ENCODE data around the gene FARP1. TPM values are rescaled to one million over a fixed set of nuclear protein-coding genes. Genes with fewer than 3 reads are reported as not detected.
A peak's percentile ranks its signal among the peaks of the same experiment; 100 is the strongest.

FARP1 gene
- total RNA-seq, 2 donors from 2014 or later: 89.5 to 93.6 TPM

DNA sequence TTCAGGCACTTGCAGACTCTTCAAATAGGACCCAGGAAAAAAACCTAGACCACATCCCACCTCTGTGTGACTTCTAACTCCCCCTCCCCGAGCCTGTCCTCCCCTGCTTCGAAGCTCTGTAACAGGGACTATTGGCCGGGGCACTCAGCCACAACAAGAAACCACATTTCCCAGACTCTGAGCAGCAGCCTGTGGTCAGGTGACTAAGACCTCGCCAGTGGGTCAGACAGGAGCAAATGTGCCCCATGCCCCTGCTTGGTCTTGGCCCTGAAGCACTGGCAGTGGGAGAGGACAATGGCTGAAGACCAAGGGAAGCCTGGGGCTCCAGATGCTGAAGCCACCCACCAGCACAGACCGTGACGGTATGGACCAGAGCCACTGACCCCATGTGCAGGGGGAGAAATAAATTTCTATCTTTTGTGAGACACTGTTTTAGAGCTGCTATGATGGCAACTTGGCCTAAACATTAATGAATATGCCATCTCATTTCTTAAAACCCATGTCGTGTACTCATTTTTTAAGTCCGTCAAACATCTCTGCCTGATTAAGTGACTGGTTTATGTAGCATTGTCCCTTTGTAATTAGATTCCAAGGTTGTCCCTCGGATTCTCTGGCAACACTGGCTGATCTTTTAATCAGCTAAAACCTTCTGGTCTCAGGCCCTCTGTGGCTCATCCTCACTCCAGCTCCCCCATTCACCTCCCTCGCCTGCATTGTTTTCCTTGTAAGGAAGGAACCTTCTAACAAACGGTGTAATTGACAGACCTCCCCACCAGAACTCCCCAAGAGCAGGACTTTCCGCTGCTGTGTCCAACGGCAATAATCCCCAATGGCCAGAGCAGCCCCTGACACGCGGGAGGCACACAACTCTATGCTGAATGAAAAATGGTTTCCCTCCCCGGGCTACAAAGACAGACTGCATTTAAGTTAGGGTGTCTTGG is 335.6 kb downstream of the FARP1 start:
- Histone ChIP-seq H3K27ac (peak overlapping the region in 2 of 4 donors; percentile 5 to 83), H3K4me3 (no peak overlapping the region), H3K36me3 (replicated peaks in 1 of 2; ENCODE audit: insufficient read depth in 1 of 2, low read depth in 2 of 2) (no peaks in the 10 kb centered on the region), H3K27me3 (no peaks in the 10 kb centered on the region), H3K9me3 (no peaks in the 10 kb centered on the region), H3K4me1 (peaks cover 67% of the 10 kb centered on the region)
- intact Hi-C loops (cut with DNase I): no loop called here
- ATAC-seq: no peak
- DNase-seq: no peak
- no peak for TF ChIP-seq POLR2A (IDR thresholded peaks at IDR 0.05)
- TF ChIP-seq, protein P1, sequence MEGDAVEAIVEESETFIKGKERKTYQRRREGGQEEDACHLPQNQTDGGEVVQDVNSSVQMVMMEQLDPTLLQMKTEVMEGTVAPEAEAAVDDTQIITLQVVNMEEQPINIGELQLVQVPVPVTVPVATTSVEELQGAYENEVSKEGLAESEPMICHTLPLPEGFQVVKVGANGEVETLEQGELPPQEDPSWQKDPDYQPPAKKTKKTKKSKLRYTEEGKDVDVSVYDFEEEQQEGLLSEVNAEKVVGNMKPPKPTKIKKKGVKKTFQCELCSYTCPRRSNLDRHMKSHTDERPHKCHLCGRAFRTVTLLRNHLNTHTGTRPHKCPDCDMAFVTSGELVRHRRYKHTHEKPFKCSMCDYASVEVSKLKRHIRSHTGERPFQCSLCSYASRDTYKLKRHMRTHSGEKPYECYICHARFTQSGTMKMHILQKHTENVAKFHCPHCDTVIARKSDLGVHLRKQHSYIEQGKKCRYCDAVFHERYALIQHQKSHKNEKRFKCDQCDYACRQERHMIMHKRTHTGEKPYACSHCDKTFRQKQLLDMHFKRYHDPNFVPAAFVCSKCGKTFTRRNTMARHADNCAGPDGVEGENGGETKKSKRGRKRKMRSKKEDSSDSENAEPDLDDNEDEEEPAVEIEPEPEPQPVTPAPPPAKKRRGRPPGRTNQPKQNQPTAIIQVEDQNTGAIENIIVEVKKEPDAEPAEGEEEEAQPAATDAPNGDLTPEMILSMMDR (IDR thresholded peaks at IDR 0.05): no peak
- WGBS, 2 donors: 81 to 84% methylated on average over 16 of the region's 16 CpGs

DNA sequence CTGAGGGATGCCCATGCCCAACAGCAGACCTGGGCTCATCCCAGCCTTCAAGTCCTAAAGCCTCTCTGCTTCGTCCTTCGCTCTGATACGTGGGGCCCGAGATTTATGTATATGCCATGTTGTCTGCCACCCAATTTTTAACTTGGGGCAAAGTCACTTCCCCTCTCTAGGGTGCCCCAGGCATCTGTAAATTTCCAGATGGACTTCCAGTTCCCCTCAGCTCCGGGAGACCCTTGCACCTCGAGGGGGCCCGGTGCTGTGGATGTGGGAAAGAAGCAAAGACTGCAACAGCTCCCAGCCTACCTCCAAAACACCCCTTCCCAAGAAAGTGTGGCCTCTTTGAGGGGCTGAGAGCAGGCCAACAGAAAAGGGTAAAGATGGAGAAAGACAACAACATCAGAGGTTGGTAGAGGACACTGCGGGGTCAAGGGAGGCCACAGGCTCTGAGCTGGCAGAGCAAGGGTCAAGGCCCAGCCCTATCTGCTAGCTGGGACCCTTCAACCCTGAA is 336.7 kb downstream of the FARP1 start:
- Histone ChIP-seq H3K9me3 (no peaks in the 10 kb centered on the region), H3K27me3 (no peaks in the 10 kb centered on the region), H3K4me3 (no peak overlapping the region), H3K4me1 (peaks cover 67% of the 10 kb centered on the region), H3K27ac (no peak overlapping the region), H3K36me3 (replicated peaks in 1 of 2; ENCODE audit: insufficient read depth in 1 of 2, low read depth in 2 of 2) (no peaks in the 10 kb centered on the region)
- TF ChIP-seq, protein P1 (IDR thresholded peaks at IDR 0.05): no peak
- TF ChIP-seq POLR2A (IDR thresholded peaks at IDR 0.05): no peak
- 91 to 95% methylated on average over 8 of the region's 8 CpGs for WGBS, 2 donors
- intact Hi-C loops (cut with DNase I): no loop called here
- ATAC-seq (no peak), DNase-seq (no peak)

DNA sequence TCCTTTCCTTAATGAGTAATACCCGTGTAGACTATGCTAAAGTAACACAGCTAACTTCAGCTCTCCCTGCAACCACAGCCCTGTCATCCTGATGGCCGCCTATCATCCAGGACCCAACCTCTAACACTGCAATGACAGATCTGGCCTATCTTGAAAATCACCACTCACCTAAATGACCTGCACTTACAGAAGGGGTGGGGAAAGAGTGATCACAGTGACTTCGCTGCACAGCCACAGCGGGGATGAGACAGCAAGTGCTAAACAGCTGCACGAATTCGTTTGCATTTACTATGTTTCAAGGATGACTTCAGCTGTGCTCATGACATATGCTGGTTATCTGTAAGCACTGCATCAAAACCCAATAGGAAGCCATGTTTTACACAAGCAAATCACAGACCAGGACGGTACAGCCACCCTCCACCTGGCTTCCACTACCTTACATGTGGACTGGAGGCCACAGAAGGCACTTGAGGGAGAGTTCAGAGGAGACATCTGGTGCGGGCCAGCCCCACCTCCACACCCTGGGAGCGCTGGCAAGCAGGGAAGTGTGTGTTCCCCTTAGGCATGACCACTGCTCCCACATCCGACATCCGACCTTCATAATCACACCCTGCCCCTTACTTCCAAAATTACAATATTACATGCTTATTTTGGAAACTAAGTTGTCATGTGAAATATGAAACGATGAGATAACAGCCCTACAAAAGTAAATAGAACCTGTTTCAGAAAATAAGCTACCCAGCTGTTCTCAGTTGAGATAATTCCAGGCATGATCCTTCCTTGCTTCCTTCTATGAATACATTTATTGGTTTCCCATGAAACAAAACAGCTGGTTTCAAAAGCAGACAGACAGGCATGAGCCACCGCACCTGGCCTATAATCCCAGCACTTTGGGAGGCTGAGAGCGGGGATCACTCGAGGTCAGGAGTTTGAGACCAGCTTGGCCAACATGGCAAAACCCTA is 338.3 kb downstream of the FARP1 start:
- Histone ChIP-seq H3K36me3 (replicated peaks in 1 of 2; ENCODE audit: insufficient read depth in 1 of 2, low read depth in 2 of 2) (no peaks in the 10 kb centered on the region), H3K9me3 (no peaks in the 10 kb centered on the region), H3K4me3 (no peak overlapping the region), H3K4me1 (peaks cover 69% of the 10 kb centered on the region), H3K27me3 (no peaks in the 10 kb centered on the region), H3K27ac (peak overlapping the region; percentile 17 to 98 (median 62))
- ATAC-seq (no peak), DNase-seq (peak in 2 of 4 donors; percentile 42 to 63)
- no peak for TF ChIP-seq POLR2A (IDR thresholded peaks at IDR 0.05)
- TF ChIP-seq, protein P1 (IDR thresholded peaks at IDR 0.05): no peak
- WGBS, 2 donors: 55 to 56% methylated on average over 15 of the region's 15 CpGs
- intact Hi-C loops (cut with DNase I): no loop called here

DNA sequence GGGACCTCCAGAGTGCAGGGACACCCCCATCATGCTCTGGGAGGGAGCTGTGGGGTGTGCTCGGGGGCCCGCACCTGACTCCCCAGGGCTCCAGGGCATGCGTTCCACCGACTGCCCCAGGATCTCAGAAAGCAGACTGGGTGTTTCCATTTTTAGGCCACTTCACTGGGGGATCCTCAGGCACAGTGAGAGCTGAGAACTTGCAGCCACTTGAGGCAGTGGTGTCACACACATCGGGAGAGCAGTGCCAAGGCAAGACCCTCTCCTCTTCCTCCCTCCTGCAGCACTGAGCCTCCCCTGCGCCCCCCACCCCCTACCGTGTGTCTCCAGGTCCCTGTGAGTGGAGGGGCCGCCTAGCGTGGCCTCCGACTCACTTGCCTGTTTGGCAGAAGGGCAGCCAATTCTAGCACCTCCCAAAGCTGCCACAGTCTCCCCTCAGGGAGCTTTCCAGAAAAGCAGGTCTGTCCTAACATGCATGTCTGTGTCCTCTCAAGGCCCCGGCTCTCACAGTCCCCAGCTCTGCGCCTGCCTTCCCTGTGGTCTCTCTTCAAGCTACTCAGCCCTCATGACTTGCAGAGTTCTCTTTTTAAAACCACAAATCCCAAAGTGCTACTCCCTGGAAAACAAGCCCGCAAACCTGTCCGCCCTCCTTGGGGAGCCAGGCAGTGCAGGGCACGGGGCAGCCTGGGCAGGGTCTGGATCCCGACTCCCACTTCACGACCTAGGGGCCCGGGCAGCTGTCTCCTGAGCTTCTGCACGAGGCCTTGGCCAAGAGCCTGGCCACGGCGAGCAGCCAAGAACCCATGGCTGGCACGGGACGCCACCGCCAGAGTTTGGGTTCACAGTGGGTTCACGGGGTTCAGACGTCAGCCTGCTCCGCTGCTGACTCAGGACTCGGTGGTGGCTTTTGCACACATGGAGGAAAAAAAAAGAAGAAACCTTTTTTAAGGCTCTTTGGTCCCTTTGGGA is 339.9 kb downstream of the FARP1 start:
- Histone ChIP-seq H3K4me3 (no peak overlapping the region), H3K27ac (peak overlapping the region; percentile 6 to 98 (median 96)), H3K27me3 (no peaks in the 10 kb centered on the region), H3K9me3 (no peaks in the 10 kb centered on the region), H3K36me3 (replicated peaks in 1 of 2; ENCODE audit: insufficient read depth in 1 of 2, low read depth in 2 of 2) (no peaks in the 10 kb centered on the region), H3K4me1 (peaks cover 54% of the 10 kb centered on the region)
- TF ChIP-seq, protein P1 (IDR thresholded peaks at IDR 0.05): peak in 1 of 7 experiments; percentile 1
- TF ChIP-seq POLR2A (IDR thresholded peaks at IDR 0.05): no peak
- DNase-seq (peak; percentile 73 to 86 (median 76)), ATAC-seq (peak; percentile 33)
- intact Hi-C loops (cut with DNase I): no loop called here
- WGBS, 2 donors: 23 to 41% methylated on average over 11 to 27 of the region's 28 CpGs

Measured in body of pancreas (tissue), 4 donors.